ENCODE results near the gene KANSL3. TPM values are rescaled to one million over a fixed set of nuclear protein-coding genes. Genes with fewer than 3 reads are reported as not detected.

The KANSL3 gene
- total and polyA plus RNA-seq, 2 donors = 34.7 to 44.4 TPM

DNA sequence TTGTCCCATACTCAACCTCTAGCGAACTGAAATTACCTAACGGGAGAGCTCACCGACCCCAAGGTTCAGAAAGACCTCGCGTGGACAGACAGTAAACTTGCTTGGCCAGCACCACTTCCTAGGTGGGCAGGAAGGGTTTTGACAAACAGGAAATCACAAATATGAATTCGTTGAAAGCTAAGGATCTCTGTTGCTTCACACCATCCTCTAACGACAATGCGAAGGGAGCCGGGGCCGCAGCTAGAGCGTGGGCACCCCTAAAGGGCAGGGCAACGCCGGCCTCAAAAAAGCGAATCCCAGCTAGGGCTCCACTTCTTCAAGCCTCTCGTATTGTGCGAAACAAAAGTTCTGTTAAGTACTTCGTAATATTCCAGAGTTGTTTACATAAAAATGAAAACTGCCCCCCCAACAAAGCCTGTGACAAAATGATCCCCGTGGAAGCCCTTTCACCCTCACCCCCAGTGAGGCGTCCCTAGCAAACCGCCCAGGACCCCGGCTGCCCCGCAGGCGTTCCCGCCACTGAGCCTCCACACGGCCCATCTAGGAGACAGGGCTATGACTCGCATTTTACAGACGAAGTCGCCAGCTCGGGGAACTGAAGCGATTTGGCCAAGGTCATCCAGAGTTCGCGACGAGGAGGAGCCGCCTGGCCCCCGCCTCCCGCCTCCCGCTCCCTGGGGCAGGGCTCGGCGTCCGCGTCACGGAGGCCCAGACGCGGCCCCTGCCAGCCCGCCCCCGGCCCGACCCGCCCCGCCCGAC is 548 bp downstream of the KANSL3 start:
- DNase-seq (ENCODE audit: extremely low spot score) = peak; percentile 15
- WGBS = under 1% methylated on average over 50 of the region's 50 CpGs
- H3K36me3 ChIP-seq (ENCODE audit: insufficient read depth) = peaks cover 2% of the 10 kb centered on the region
- H3K27ac ChIP-seq (ENCODE audit: low read depth) = peak overlapping the region; percentile 98
- H3K4me1 ChIP-seq (ENCODE audit: insufficient read depth) = no peaks in the 10 kb centered on the region
- peak overlapping the region; percentile 78 for H3K4me3 ChIP-seq (ENCODE audit: low read depth, low read length)

DNA sequence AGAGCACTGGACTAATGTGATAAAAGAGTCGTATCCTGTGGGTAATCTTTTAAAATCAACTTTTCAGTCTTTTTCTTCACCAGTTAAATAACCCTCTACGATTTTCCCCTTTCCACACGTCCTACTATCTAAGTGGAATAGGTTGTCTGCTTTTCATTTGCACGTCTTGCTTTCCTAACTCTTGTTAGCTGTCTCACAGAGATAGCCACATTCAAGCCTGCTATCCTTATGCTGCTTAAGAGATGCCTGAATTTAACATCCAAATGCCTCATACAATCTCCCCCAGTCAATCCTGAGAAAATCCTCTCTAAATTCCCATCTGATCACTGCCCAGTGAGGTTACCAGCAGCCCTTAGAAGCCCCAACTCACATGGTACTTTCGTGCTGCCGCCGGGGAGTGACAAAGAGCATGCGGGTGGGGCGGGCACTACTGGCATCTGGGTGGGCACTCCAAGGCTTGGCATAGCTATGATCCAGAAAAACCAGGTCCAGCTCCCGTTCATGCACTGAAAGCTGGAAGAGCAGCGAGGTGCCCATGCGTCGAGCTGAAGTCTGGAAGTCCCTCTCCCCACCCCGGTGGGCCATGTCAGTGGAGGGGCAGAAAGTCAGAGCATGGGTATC is 1.5 kb downstream of the KANSL3 start:
- no peaks in the 10 kb centered on the region for H3K4me1 ChIP-seq (ENCODE audit: insufficient read depth)
- no peak overlapping the region for H3K27ac ChIP-seq (ENCODE audit: low read depth)
- 42% methylated on average over 14 of the region's 14 CpGs for WGBS

DNA sequence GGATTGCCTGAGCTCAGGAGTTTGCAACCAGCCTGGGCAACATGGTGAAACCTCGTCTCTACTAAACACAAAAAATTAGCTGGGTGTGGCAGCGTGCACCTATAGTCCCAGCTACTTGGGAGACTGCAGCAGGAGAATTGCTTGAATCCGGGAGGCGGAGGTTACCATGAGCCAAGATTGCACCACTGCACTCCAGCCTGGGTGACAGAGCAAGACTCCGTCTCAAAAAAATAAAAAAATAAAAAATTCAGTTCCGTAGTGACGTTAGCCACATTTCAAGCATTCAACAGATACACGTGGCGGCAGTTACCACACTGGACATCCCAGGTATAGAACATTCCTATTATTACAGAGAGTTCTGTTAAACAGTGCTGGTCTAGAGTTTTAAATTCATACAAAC is 4.5 kb downstream of the KANSL3 start:
- H3K4me1 ChIP-seq (ENCODE audit: insufficient read depth) = no peaks in the 10 kb centered on the region
- no peak for DNase-seq (ENCODE audit: extremely low spot score)
- 90% methylated on average over 9 of the region's 9 CpGs for WGBS
- peaks cover 6% of the 10 kb centered on the region for H3K36me3 ChIP-seq (ENCODE audit: insufficient read depth)
- no peak overlapping the region for H3K27ac ChIP-seq (ENCODE audit: low read depth)
- no peak overlapping the region for H3K4me3 ChIP-seq (ENCODE audit: low read depth, low read length)

More for the DNA sequence above, 1.5 kb downstream of the KANSL3 start:
- Histone ChIP-seq H3K36me3 (ENCODE audit: insufficient read depth) (peaks cover 2% of the 10 kb centered on the region), H3K4me3 (ENCODE audit: low read depth, low read length) (peak overlapping the region; percentile 78)
- no peak for DNase-seq (ENCODE audit: extremely low spot score)

DNA sequence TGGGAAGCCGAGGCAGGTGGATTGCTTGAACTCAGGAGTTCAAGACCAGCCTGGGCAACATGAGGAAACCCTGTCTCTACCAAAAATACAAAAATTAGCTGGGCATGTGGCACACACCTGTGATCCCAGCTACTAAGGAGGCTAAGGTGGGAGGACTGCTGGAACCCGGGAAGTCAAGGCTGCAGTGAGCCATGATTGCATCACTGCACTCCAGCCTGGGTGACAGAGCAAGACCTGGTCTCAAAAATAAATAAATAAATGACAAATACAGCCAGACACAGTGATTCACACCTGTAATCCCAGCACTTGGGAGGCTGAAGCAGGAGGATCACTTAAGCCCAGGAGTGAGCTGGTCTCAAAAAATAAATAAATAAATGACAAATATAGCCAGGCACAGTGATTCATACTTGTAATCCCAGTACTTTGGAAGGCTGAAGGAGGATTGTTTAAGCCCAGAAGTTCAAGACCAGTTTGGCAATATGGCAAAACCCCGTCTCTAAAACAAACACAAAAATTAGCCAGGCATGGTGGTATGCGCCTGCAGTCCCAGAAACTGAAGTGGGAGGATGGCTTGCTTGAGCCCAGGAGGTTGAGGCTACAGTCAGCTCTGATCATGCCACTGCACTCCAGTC is 6.2 kb downstream of the KANSL3 start:
- H3K36me3 ChIP-seq (ENCODE audit: insufficient read depth) = peaks cover 6% of the 10 kb centered on the region
- H3K4me1 ChIP-seq (ENCODE audit: insufficient read depth) = no peaks in the 10 kb centered on the region
- DNase-seq (ENCODE audit: extremely low spot score) = no peak
- 68% methylated on average over 4 of the region's 4 CpGs for WGBS
- H3K4me3 ChIP-seq (ENCODE audit: low read depth, low read length) = no peak overlapping the region
- H3K27ac ChIP-seq (ENCODE audit: low read depth) = no peak overlapping the region

DNA sequence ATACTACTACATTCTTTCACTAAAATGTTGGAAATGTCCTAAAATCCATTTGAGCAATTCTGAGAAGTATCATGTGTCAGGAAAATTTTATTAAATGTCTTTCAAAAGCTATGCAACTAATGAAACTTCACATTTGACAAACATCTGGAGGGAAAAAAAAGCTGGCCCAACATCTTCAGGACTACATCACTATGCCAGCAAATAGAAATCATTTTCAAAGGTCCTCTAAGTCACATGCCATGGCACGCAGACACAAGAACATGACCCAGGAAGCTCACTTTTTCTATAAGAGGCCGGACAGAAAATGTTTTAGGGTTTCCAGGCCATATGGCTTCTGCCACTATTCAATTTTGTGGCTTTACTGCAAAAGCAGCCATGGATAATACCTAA is 11.6 kb downstream of the KANSL3 start:
- H3K4me3 ChIP-seq (ENCODE audit: low read depth, low read length) = no peak overlapping the region
- WGBS = 29% methylated on average over 2 of the region's 2 CpGs
- no peaks in the 10 kb centered on the region for H3K4me1 ChIP-seq (ENCODE audit: insufficient read depth)
- peaks cover 6% of the 10 kb centered on the region for H3K36me3 ChIP-seq (ENCODE audit: insufficient read depth)
- DNase-seq (ENCODE audit: extremely low spot score) = no peak
- H3K27ac ChIP-seq (ENCODE audit: low read depth) = no peak overlapping the region

DNA sequence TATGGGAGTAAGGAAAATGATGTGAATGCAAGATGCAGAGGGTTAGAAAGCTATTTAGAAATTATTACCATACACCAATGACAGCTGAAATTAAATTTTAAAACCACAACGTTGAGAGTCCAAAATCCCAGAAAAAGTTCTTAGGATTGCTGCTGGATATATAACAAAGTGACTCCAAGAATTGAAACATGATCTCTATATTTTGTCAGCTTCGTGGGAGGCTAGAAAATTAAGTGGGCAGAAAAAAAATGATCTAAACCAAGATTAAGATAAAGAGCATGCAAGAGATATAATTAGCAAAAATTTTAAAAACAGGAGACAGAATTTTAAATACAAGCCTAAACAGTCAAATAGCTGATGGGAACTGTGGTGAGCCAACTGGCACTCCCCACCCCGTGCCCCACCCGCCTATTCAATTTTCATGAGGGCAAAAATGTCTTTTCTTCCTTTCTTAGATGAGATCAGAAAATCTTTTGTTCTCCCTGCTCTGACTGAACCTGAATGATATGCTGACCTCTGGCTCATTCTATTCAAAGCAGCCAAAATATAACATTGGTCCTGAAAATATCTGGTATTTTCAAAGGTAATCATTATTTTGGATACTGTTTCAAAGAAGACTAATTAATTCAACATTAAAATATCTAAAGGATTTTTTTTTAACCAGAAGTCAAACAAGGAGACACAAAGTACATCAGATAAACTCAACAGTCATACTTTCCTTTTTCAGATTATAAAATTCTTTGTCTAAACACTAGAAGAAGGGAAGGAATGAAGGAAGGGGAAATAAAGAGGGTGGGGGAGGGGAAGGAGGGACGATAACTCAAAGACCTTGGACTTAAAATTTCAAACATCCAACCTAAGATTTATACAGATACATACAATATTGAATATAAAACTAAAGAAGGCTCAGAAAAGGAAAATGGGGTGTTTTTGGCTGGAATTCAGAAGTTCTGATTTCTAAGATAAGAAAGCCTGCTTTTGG is 12.2 kb downstream of the KANSL3 start:
- no peak overlapping the region for H3K4me3 ChIP-seq (ENCODE audit: low read depth, low read length)
- no peak for DNase-seq (ENCODE audit: extremely low spot score)
- H3K36me3 ChIP-seq (ENCODE audit: insufficient read depth) = peaks cover 6% of the 10 kb centered on the region
- H3K27ac ChIP-seq (ENCODE audit: low read depth) = no peak overlapping the region
- WGBS = 24% methylated on average over 5 of the region's 5 CpGs
- H3K4me1 ChIP-seq (ENCODE audit: insufficient read depth) = no peaks in the 10 kb centered on the region

DNA sequence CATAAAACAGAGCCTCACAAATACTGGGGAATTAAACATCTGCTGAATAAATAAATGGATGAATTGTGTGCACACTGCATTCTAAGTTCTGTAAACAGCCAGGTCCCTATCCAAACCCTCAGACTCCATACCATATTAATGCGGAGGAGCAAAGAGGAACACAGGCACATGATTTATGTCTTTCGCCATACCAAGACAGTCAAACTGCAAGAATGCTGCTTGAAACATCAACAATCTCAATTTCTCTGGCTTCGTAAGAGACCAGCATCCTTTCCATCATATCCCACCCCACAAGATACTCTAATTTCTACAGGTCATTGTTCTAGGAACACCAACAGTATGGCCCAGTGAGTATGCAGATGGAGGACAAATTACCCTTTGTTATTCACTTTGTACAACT is 15.0 kb downstream of the KANSL3 start:
- no peak overlapping the region for H3K27ac ChIP-seq (ENCODE audit: low read depth)
- H3K4me1 ChIP-seq (ENCODE audit: insufficient read depth) = no peaks in the 10 kb centered on the region
- WGBS = 86% methylated on average over 3 of the region's 3 CpGs
- no peak for DNase-seq (ENCODE audit: extremely low spot score)
- H3K36me3 ChIP-seq (ENCODE audit: insufficient read depth) = peaks cover 2% of the 10 kb centered on the region
- no peak overlapping the region for H3K4me3 ChIP-seq (ENCODE audit: low read depth, low read length)

DNA sequence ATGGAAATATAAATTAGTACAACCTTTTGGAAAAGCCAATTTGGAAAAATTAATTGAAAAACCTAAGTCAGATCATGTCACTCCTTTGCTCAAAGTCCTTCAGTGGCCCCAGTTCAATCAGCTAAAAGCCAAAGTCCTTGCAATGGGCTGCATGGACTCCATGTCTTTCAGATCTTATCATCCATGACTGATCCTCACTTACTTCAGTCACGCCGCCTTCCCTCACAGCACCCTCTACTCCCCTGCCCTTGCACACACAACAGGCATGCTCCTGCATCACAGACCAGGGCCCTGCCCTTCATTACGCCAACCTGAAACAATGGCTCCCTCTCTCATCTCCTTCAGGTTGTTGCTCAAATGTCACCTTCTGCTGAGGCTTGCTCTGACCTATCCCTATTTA is 15.6 kb downstream of the KANSL3 start:
- 99% methylated on average over 3 of the region's 3 CpGs for WGBS

DNA sequence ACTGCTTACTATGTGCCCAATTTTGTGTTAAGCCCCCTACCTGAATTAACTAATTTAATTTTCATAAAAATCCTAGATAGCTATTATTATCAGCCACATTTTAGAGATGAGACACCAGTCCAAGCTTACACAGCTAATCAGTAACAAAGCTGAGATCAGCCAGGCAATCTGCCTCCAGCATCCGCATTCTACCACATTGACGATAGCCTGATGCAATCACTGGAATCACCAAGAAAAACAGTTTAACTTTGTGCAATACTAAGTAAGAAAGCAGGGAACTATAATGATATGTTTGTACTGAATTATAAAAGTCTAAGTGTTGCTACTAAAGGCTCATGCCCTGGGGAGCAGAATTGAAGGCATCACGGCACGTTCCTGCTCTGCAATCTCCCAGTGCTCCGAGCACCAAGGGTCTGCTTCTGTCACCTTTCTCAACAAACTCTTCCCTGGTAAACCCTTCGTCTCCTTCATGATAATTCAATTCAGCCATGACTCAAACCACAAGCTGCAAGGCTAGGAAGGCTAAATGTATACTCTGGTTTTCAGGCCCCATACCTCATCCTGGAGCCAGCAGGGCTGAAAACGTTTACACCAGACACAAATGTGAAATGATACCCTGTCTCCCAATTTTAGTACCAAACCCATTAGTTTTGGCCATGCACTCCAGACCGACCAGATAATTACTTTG is 19.4 kb downstream of the KANSL3 start:
- WGBS = 77% methylated on average over 8 of the region's 8 CpGs
- no peak for DNase-seq (ENCODE audit: extremely low spot score)
- no peaks in the 10 kb centered on the region for H3K36me3 ChIP-seq (ENCODE audit: insufficient read depth)

More for the DNA sequence above, 15.6 kb downstream of the KANSL3 start:
- Histone ChIP-seq H3K4me3 (ENCODE audit: low read depth, low read length) (no peak overlapping the region), H3K27ac (ENCODE audit: low read depth) (no peak overlapping the region), H3K4me1 (ENCODE audit: insufficient read depth) (no peaks in the 10 kb centered on the region), H3K36me3 (ENCODE audit: insufficient read depth) (peaks cover 2% of the 10 kb centered on the region)
- DNase-seq (ENCODE audit: extremely low spot score) = no peak

DNA sequence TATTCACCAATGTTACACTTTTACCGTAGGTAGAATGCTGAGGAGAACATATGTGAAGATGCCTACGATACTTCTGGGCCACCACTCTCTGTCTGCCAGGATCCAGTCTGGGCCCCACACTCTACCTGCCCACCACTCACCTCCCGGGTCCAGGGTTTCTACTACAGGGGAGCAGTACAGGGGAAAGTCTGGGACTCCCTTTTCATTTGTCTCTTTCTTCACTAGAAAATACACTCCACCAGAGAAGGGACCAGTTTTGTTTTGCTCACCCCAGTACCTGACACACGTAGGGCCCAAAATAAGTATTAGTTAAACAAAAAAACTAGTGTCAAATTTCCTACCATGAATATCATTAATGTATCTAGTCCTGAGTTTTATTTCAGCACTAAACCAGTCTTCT is 21.1 kb downstream of the KANSL3 start:
- H3K4me3 ChIP-seq (ENCODE audit: low read depth, low read length) = no peak overlapping the region
- H3K27ac ChIP-seq (ENCODE audit: low read depth) = no peak overlapping the region
- 96% methylated on average over 4 of the region's 4 CpGs for WGBS
- no peaks in the 10 kb centered on the region for H3K4me1 ChIP-seq (ENCODE audit: insufficient read depth)
- no peak for DNase-seq (ENCODE audit: extremely low spot score)
- H3K36me3 ChIP-seq (ENCODE audit: insufficient read depth) = peaks cover 4% of the 10 kb centered on the region

More for the DNA sequence above, 19.4 kb downstream of the KANSL3 start:
- no peak overlapping the region for H3K27ac ChIP-seq (ENCODE audit: low read depth)
- no peaks in the 10 kb centered on the region for H3K4me1 ChIP-seq (ENCODE audit: insufficient read depth)
- H3K4me3 ChIP-seq (ENCODE audit: low read depth, low read length) = no peak overlapping the region

DNA sequence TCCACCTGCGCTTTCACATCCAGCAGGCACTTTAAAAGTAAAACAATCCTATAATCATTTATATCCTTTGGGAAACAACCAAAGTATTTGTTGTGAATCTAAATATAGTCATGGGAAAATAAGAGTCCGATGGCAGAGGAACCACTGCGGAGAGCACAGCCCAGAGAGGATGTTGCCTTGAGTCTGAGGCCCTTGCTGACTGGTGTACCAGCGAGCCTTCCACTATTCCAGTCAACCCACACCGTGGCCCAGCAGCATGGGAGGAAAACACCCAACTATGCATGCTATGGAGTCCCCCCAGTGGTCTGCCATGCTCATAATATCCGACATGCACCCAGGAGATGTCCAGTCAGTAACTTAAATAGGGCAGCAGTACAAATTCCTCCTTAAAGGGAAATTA is 21.6 kb downstream of the KANSL3 start:
- 91% methylated on average over 6 of the region's 6 CpGs for WGBS
- H3K4me1 ChIP-seq (ENCODE audit: insufficient read depth) = no peaks in the 10 kb centered on the region
- H3K4me3 ChIP-seq (ENCODE audit: low read depth, low read length) = no peak overlapping the region
- no peak for DNase-seq (ENCODE audit: extremely low spot score)
- H3K36me3 ChIP-seq (ENCODE audit: insufficient read depth) = peaks cover 4% of the 10 kb centered on the region
- H3K27ac ChIP-seq (ENCODE audit: low read depth) = no peak overlapping the region

DNA sequence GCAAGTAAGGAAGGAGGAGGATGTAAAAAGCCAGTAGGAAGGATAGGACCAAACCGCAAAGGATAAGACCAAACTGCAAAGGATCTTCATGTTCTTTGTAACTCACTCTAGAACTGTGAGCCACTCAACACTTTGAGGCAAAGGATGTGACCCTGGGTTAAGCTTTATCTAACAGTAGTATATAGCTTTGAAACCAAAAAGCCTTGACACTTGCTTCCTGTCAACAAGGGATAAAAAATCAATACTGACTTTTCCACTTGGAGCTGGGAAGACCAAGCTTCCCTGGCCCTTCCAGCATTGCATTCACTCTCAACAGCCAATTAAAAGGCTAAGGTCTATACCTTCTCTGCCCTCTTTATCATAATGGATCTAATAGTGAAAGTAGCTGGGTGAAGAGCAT is 22.0 kb downstream of the KANSL3 start:
- H3K4me3 ChIP-seq (ENCODE audit: low read depth, low read length) = no peak overlapping the region
- H3K27ac ChIP-seq (ENCODE audit: low read depth) = no peak overlapping the region
- H3K36me3 ChIP-seq (ENCODE audit: insufficient read depth) = peaks cover 4% of the 10 kb centered on the region
- WGBS = 85% methylated on average over 1 of the region's 1 CpG
- H3K4me1 ChIP-seq (ENCODE audit: insufficient read depth) = no peaks in the 10 kb centered on the region
- no peak for DNase-seq (ENCODE audit: extremely low spot score)
